GM21529 (cell line): ENCODE data around the gene NUP214.
"Not testable (repeated sequence)": the region's sequence is repeated elsewhere in the genome, so short reads cannot be mapped to it uniquely, and the experiment has no call there.

Source experiments
- ATAC-seq: cut with Tn5 transposase; IDR thresholded peaks from one replicate; pipeline ENCODE4 v1.9.1; 2021; ENCODE audit not compliant: unreplicated experiment

NUP214 gene

DNA sequence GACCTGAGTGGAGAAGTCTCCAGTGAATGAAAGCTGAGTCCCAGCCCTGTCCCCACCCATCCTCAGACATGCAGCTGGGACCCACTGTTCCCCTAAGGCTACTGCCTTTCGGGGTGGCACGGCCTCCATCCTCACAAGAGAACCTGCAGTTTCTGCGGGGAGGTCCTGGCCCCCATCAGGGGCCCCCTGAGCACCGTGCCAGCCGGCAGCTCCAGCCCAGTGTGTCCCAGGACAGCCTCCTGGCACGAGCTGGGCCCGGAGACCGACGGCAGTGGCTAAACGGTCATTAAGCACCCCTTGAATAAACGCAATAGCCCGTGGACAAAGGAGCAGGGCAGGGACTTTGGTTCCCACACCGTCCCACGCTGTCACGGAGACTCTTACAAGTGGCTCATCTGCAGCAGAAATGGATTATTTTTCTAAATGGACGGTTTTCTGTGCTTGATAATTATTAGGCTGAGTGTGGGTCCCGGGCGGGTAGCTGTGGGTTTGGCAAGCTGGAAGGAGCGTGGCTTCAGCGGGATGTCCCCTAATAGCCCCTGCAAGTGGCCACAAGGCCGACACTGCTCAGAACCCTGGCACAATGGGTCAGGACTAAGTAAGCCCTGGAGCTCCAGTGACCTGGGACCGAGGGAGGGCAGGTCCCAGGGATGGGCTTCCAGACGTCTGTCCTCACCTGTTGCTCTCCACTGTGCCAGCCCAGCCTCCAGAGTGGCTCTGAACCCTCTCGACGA, 133.5 kb downstream of the NUP214 start:
- no peak for ATAC-seq

DNA sequence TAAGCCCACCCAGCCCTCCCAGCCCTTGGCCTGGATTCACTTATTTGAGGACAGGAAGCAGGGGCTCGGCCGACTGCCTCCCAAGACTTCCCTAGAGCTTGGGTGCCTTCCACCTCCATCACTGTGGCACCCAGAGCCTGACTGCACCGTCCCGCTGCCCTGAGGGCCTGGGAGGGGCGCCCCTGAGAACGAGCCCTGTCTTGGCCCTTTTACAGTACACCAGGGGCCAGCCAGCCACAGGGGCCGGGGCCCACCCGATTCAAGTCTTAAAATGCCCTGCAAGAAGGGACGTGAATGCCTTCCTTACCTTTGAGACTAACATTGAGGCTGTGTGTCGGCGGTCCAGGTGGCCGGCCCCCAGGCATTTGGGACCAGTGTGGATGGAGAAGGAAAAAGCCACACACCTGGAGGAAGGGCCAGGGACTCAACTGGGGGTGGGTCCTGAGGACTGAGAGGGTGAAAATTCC, 134.1 kb downstream of the NUP214 start:
- ATAC-seq = no peak

DNA sequence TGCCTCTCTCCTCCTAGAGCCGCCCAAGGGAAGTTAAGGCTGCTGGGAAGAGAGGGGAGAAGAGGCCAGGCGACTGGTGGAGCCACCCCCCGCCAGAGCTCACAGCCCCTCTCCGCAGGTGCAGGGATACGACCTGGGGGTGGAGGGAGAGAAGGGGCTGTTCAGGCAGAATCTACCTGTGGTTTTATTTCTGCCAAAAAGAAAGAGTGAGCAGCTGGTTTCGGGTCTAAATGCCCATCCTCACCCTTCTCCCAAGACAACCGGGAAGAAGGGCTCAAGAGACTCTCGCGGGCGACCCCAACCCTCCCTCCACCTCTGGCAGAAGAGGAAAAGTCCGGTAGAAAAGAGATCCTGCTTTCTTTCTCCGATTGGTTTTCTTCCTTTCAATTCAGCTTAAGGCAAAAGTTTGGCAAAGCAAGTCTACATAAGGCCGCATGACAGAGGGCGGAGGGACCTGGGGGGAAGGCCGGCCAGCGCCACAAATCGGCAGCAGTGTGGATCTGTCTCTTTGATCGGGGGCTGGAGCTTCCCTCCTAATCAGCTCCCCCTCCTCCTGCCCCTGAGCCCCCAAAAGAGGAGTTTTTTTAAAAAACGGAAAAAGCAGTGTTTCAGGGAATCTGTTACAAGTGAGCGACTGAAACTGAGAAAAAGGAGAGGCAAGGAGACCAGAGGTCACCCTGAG, 134.7 kb downstream of the NUP214 start:
- ATAC-seq = no peak

DNA sequence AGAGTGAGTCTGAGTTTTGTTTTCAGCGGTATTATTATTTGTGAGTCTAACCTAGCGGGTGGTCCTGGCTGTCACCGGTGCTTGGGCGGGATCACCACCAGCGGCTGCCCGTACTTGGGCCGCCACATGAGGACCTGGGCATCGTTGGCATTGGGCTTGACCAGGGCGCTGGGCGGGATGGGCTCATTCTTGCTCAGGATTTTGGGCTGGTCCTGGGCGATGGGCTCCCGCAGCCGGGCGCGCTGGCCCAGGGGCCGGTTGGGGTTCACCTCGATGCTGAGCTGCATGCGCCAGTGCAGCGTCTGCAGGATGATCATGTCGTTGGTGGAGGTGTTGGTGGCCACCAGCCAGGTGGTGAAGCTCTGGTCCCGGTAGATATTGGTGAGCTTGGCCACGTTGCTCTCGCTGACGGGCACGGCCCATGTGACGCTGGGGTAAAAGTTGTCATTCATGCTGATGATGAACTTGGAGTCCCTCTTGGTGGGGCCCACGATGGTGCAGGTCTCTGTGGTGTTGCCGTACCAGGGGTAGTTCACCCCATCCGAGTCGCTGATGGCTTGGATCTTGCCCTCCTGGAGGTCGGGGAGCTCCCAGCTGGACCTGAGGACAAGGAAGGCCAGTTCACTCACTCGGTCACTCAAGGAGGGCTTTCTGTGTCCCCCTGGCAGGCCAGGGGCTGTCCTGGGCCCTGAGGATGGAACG, 135.5 kb downstream of the NUP214 start:
- ATAC-seq = no peak

DNA sequence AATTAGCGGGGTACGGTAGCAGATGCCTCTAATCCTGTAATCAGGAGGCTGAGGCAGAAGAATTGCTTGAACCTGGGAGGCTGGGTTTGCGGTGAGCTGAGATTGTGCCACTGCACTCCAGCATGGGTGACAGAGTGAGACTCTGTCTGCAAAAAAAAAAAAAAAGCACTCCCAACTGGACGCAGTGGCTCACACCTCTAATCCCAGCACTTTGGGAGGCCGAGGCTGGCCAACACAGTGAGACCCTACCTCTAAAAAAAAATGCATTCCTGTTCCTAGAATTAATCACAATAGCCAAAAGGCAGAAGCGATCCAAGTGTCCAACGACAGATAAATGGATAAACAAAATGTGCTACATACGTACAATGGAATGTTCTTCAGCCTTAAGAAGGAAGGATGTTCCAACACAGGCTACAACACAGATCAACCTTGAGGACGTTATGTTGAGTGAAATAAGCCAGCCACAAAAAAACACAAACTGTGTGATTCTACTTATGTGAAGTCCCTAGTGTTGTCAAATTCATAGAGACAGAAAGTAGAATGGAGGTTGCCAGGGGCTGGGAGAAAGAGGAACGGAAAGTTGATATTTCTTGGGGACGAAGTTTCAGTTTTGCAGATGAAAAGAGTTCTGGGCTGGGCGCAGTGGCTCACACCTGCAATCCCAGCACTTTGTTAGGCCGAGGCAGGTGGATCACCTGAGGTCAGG, 137.1 kb downstream of the NUP214 start:
- ATAC-seq = peak; percentile 53

DNA sequence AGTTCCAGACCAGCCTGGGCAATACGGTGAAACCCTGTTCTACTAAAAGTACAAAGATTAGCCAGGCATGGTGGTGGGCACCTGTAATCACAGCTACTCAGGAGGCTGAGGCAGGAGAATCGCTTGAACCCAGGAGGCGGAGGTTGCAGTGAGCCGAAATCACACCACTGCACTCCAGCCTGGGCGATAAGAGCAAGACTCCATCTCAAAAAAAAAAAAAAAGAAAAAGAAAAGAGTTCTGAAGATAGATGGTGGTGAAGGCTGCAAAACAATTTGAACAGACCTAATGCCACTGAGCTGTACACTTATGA, 137.6 kb downstream of the NUP214 start:
- not testable (repeated sequence) for ATAC-seq

DNA sequence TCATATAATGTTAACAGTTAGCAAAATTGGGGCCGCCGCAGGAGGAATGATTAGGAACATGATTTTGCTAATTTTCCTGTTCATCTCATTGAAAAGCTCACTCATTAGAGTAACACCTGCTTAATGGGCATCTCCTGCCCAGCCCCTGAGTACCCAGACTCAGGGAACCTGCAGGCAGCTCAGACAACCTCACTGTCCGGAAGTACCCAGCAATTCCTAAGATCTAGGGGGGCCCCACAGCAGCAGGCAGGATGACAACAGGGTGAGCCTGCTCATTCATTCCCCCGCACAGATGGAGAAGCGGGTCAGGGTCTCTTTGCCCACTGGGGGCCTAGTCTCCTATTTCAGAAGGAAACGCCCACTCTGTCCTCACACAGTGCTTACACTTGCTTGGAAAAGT, 138.3 kb downstream of the NUP214 start:
- ATAC-seq = no peak

DNA sequence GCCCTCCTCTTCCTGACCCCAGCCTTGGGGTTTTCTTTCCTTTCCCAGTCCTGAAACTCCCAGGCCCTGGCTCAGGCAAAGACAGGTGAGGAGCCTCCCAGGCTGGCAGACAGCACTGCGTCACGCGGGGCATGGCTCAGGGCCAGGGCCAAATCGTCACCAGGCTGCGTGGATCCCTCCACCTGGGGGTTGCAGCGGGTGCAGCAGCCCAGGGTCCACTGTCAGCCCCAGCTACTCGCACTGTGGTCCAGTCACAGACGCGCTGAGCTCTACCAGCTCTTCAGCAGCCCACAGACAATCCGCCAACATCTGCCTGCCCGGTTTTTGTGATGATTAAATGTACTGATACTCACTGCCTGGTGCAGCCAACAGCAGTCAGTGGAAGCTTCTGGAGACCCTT, 138.8 kb downstream of the NUP214 start:
- ATAC-seq = no peak

DNA sequence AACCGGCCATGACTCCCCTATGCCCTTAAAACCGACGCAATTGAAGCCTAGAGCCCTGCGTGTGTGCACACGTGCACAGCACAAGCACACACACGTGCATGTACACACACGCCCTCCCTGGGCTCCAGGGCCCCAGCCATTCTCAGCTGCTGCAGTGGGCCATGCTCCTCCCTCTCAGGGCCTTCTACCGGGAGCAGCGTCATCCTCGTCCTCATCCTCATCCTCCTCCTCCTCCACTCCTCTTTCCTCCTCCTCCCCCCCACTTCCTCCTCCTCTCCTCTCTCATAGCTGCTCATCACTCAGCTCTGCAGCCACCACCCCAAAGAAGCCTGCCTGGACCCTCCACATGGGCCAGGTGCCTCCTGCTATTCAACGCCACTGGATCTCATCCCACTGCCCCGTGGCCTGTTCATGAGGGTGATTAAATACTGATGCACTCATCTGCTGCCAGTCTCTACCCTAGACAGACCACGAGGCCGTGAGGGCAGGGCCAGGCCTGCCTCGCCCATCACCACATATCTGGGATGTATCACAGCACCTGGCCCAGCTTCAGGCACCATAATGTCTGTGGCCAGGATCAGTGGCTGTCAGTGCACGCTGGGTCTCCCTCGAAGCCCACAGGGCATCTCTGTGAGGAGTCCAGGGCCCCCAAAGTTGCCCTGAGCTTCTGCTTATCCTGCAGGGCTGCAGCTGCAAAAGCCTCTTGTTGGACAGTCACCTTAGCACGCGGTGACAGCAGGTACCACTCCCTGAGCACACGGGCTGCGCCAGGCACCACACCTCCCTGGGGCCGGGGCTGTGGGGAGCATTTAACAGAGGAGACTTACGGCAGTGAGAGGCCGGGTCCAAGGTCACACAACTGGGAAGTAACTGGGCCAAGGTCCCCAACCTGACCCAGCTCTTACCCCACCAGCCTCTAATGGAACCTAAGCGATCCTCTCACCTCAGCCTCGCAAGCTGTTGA, 141.2 kb downstream of the NUP214 start:
- ATAC-seq = no peak

DNA sequence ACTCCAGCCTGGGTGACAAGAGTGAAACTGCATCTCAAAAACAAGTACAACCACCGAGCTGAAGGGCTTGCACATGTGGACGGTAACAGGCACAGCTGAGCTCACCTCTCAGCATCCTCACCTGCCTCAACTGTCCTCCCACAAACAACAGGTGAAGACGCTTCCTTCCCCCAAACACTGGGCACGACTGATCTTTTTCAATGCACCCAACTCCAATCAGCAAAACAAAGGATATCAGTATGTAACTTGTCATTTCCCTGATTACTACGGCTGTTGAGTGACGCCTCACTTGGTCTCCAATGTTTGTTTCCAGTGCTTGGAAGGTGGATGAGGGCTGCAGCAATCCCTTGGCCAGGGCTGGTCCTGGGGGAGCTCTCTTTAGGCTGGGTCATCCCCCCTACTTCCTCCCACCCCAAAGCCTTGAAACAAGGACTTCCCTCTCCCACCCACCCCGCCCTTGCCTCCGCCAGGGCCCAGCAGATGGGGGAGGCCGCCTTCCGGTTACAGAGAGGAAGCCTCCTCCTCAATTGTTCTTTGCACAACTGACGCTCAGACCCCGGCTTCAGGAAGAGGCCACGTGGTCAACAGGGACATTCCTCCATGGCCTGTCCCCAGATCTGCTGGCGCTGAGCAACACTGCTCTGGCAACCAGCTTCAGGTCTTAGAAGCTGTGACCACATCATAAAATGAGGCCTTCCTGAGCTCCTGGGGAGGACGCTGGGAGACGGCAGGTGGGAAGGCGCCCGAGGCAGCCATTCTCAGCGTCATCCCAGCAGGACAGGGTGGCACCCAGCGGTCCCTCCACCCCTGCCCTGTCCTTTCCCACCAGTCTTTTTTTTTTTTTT, 145.0 kb downstream of the NUP214 start:
- ATAC-seq = no peak

DNA sequence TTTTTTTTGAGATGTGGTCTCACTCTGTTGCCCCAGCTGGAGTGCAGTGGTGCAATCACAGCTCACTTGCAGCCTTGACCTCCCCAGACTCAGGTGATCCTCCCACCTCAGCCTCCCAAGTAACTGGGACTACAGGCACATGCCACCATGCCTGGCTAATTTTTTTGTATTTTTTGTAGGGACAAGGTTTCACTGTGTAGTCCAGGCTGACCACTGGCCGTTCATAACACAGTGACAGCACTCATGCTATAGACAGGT, 145.6 kb downstream of the NUP214 start:
- not testable (repeated sequence) for ATAC-seq

DNA sequence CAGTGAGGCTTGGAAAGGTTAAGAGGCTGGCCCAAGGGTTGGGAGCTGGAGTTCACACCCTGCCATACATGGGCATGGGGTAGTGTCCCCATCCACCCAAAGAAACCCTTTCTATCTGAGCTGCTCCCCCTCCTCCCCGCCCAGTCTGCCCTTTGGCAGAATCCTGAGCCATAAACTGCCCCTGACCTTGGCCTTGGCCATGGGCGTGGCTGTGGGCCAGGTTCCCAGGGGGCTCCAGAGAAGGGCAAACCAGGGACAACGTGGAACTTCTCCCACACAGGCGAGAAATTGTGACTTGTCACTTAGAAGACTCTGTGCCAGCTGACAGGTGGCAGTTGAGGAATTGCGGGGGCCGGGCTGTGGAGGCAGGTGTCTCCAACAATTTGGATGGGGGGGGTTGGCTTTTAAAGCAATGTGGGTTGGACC, 146.1 kb downstream of the NUP214 start:
- ATAC-seq = no peak

DNA sequence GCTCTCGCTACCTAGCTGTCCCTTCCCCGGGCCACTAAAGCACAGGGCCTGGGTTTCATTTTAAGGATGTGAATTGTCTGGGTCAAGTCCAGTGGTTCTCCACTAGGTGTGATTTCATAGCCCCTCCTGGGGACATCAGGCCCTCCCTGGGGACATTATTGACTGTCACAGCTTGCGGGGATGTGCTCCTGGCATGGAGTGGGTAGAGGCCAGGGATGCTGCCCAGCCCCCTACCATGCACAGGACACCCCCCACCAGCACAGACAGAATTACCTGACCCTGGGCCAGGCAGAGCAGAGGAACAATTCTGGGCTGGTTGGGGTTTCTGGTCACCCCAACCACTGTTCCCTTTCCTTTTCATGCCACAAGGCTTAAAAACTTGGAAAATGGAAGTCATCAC, 146.8 kb downstream of the NUP214 start:
- no peak for ATAC-seq

DNA sequence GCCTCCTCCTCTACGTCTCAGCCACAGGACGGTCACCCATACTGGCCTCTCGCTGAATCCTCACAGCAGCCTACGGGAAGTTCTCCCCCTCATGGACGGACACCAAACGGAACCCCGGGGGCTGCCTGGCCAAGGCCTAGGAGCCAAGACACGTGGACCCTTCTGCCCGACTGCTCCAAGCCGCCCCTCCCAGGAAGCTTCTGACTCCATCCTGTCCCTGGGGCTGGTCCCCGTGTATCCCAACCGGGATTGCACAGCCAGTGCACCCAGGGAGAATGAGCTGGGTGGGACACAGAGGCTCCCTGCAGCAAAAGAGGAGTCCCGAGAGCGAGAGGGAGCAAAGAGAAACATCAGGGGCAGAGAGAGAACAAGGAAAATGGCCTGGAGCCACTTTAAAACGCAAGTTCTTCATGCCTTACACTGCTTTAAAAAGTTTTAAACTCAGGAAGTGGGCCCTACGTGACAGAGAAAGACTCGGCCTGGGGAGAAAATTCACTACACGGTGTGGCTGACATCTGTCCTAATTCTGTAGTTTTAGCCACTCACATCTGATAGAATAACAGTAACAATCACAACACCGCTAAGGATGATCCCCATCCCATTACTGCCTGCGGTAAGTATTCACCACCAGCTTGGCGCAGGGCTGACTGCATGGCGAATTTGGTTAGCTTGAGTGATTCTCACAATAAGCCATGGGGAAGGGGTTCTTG, 147.9 kb downstream of the NUP214 start:
- no peak for ATAC-seq

DNA sequence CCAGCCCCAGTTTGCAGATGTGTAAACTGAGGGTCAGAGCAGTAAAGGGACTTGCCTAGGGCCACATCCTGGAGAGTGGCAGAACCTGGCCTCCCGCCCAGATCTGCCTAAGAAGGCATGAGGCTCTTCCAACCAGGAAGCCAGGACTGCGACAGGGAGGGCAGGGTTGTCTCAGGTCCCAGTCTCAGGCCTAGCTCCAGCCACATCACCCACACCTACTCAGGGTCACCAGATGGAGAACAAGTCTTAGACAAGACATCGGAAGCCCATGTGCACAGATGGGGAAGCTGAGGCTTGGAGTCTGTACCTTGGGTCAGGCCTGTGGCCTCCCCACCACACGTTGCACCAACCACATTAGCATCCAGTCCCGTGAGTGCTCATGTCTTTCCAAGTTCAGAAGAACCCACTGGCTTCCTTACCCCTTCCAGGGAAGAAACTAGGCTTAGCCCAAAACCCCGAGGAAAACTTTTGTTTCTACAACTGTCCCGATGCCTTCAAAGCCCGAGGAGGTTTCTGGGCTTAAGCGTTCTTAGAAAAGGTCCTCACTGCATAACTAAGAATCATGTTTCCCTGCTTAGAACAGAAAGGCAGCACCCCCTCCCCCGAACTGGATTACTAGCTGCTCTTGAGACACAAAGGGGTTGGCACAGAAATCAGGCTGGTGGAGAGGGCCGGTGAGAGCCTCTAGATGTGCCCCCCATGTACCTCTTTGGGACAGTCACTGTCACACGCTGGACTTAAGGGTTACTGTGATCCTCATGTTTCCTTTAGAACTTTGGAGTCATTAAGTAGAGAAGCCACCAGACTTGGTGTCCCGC, 148.7 kb downstream of the NUP214 start:
- ATAC-seq = no peak

DNA sequence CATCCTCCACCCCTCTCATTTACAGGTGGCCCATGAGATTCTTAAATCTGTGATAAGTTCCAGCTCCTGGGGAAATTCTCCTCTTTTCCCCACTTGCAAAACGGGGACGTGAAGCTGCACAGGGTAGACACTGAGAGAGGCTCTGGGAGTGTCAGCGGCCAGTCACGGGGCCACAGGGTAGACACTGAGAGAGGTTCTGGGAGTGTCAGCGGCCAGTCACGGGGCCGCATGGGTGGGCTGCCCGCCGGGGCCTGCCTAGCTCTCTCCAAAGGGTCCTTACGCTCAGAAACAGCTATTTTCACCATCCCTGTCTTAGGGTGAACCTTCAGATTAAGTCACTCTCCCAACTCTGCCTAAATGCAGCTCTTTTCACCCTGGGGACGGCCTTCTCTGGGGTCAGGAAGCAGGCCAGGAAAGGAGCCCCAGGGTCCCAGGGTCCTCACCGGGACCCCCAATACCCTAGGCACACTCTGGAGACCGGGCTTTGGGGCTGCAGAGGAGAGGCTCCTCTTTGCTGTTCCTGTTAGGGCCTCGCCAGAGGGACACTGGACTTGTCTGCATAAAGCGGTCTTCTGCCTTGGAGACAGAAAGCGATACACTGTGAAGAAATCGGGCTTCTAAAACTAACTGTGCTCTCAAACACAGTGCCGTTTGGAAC, 149.4 kb downstream of the NUP214 start:
- peak; percentile 26 for ATAC-seq

DNA sequence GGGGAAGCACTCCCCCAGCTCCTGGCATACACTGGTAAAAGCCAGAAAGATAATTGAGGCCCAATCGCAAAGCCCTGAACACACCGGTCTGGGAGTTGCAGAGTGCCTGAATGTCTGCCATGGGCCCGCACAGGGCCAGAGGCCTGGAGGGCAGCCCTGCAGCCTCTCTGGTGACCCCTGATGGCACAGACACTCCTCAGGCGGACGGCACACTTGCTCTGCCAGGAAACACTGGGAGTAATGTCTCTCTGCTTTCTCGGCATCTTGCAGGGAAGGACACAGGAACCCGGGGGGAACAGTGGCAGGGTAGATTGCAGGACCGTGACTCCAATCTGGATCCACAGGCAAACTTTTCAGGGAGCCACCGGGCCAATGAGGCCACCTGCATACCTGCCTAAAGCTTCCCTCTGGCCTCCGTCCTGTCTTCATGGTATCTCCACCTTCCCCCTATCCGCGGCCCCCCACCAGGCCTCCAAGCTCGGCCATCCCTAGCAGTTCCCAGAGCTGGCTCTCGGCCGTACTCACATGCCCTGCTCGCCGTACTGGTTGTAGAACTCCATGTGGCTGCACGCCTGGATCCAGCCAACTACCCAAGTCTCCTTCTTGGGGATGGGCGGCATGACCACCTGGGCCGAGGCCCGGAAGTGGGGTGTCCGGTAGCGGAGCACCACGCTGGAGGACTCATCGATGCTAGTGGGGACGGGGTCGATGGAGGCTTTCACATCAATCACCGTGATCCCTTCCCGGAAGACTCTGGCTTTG, 150.1 kb downstream of the NUP214 start:
- no peak for ATAC-seq
